Suprapubic skin (tissue), 4 donors: ENCODE measurements around the gene SHQ1. TPM values are rescaled to one million over a fixed set of nuclear protein-coding genes. Genes with fewer than 3 reads are reported as not detected.

Experiments used
- DNase-seq, 2 donors: peaks; one replicate each; pipeline ENCODE4 v3.0.0-alpha.2; 2019; ENCODE audit warnings: low spot score in 2 of 2
- H3K27ac ChIP-seq: fragments of 200-600 bp; sonication (generic); one replicate; pipeline ENCODE4 v1.5.1; 2019
- H3K27me3 ChIP-seq: fragments of 200-600 bp; sonication (generic); one replicate; pipeline ENCODE4 v1.5.1; 2019
- H3K36me3 ChIP-seq: fragments of 200-600 bp; sonication (generic); one replicate; pipeline ENCODE4 v1.5.1; 2019
- H3K4me1 ChIP-seq: fragments of 200-600 bp; sonication (generic); one replicate; pipeline ENCODE4 v1.5.1; 2019
- H3K4me3 ChIP-seq: fragments of 200-600 bp; sonication (generic); one replicate; pipeline ENCODE4 v1.5.1; 2019; ENCODE audit warnings: mild to moderate bottlenecking
- H3K9me3 ChIP-seq: fragments of 200-600 bp; sonication (generic); one replicate; pipeline ENCODE4 v1.5.1; 2019
- EP300 ChIP-seq: sonication (generic); formaldehyde crosslinking; IDR thresholded peaks from one replicate; pipeline ENCODE4 v1.6.1; 2017; ENCODE audit warnings: antibody characterized with exemption
- POLR2A ChIP-seq, 2 donors: fragments of 450-650 bp; IDR thresholded peaks; one replicate each; pipeline ENCODE4 v1.6.1; 2017; ENCODE audit warnings: antibody characterized with exemption in 2 of 2, mild to moderate bottlenecking in 2 of 2, moderate library complexity in 2 of 2
- POLR2AphosphoS5 ChIP-seq, 3 donors: sonication (generic); formaldehyde crosslinking; IDR thresholded peaks; one replicate each; pipeline ENCODE4 v1.6.1; 2017; ENCODE audit warnings: antibody characterized with exemption in 3 of 3
- WGBS: methylation state at CpG from one replicate; pipeline ENCODE4 v1.1.5; 2018; 5-methylcytosine and 5-hydroxymethylcytosine counted together
- total RNA-seq, 4 donors: library from RNA; depleted of rRNA; stranded (reverse); fragments of >200 nt; gene quantifications; one replicate each; pipeline ENCODE4 v1.1.0, GENCODE V29; 2016
- TF ChIP-seq, protein P1 (sequence below), 2 donors: fragments of 200-600 bp in 1 of 2; fragments of 450-650 bp in 1 of 2; sonication (generic) in 1 of 2; IDR thresholded peaks; one replicate each; pipeline ENCODE4 v1.5.1; 2016 to 2019; ENCODE audit warnings: antibody characterized with exemption in 2 of 2, mild to moderate bottlenecking in 1 of 2, moderate library complexity in 1 of 2

SHQ1 gene
- total RNA-seq, 4 donors from 2014 or later: 8.7 to 26.1 (median 13.5) TPM

DNA sequence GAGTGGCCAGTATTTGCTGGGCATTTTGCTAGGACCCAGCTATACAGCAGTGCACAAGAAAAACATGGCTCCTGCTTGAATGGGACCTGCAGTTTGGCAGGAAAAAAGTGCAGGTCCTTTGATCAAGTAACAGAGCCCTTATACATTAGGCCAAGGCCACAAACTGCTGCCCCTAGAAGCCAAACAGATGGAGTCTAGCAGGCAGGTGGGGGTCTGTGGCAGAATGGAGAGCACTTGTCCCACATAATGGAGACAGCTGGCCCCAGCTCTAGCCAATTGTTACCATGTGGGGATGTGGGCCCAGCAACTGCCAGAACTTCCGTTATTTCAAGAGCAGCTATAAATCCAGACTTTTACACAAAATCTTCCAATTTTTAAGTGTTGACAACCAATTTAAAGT is 79.3 kb downstream of the SHQ1 start:
- Histone ChIP-seq H3K4me3 (no peak overlapping the region), H3K27me3 (no peaks in the 10 kb centered on the region), H3K27ac (no peak overlapping the region), H3K4me1 (peaks cover 7% of the 10 kb centered on the region), H3K9me3 (no peaks in the 10 kb centered on the region), H3K36me3 (no peaks in the 10 kb centered on the region)
- no peak for DNase-seq
- WGBS: 93% methylated on average over 1 of the region's 1 CpG
- TF ChIP-seq, protein P1, sequence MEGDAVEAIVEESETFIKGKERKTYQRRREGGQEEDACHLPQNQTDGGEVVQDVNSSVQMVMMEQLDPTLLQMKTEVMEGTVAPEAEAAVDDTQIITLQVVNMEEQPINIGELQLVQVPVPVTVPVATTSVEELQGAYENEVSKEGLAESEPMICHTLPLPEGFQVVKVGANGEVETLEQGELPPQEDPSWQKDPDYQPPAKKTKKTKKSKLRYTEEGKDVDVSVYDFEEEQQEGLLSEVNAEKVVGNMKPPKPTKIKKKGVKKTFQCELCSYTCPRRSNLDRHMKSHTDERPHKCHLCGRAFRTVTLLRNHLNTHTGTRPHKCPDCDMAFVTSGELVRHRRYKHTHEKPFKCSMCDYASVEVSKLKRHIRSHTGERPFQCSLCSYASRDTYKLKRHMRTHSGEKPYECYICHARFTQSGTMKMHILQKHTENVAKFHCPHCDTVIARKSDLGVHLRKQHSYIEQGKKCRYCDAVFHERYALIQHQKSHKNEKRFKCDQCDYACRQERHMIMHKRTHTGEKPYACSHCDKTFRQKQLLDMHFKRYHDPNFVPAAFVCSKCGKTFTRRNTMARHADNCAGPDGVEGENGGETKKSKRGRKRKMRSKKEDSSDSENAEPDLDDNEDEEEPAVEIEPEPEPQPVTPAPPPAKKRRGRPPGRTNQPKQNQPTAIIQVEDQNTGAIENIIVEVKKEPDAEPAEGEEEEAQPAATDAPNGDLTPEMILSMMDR (IDR thresholded peaks at IDR 0.05): no peak
- no peak for TF ChIP-seq EP300
- TF ChIP-seq POLR2AphosphoS5 (IDR thresholded peaks at IDR 0.05): no peak
- no peak for TF ChIP-seq POLR2A (IDR thresholded peaks at IDR 0.05)

DNA sequence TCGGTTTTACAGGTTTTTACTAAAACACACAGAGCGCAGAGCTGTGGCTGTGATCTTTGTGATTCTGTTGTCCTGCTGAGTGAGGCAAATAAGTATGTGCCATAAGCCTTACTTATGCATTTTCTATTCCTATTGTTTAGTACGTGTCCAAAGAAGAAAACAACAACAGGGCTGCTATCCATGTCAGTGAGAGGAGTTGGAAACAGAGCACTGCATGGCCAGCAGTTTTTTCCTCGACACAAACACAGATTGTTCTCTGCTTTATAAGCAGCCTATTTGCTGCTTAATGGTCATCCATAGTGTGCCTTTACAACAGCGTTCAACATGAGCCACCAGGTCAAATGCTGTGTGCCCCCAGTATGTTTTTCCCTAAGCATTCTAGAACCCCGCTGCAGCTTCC is 79.8 kb downstream of the SHQ1 start:
- H3K4me3 ChIP-seq: no peak overlapping the region
- H3K4me1 ChIP-seq: peaks cover 7% of the 10 kb centered on the region
- TF ChIP-seq, protein P1 (IDR thresholded peaks at IDR 0.05): no peak
- no peak for TF ChIP-seq POLR2AphosphoS5 (IDR thresholded peaks at IDR 0.05)
- TF ChIP-seq EP300: no peak
- TF ChIP-seq POLR2A (IDR thresholded peaks at IDR 0.05): no peak
- no peaks in the 10 kb centered on the region for H3K9me3 ChIP-seq
- no peak for DNase-seq
- no peak overlapping the region for H3K27ac ChIP-seq
- no peaks in the 10 kb centered on the region for H3K27me3 ChIP-seq
- WGBS: 87% methylated on average over 6 of the region's 6 CpGs
- no peaks in the 10 kb centered on the region for H3K36me3 ChIP-seq

DNA sequence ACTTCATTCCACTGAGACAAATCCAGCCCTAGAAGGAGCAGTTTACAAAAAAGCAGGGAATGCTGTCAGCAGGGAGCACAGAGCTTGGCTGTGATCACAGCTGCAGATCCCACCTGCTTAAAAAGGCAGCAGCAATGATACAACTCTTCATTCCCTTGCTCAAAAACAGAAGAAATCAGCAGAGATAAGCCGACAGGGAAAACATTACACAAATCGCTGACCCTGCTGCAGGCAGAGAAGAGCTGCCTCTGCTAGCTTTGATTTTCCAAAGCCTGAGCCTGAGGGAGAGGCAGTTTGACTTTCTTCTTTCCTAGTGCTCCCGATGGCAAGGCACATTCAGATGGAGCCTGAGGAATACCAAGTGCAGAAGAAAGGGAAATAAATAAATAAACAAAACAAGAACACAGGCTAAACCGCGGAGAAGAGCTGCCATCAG is 80.2 kb downstream of the SHQ1 start:
- no peak for DNase-seq
- peaks cover 7% of the 10 kb centered on the region for H3K4me1 ChIP-seq
- no peaks in the 10 kb centered on the region for H3K36me3 ChIP-seq
- H3K27ac ChIP-seq: no peak overlapping the region
- TF ChIP-seq POLR2AphosphoS5 (IDR thresholded peaks at IDR 0.05) (no peak), POLR2A (IDR thresholded peaks at IDR 0.05) (no peak), EP300 (no peak)
- TF ChIP-seq, protein P1 (IDR thresholded peaks at IDR 0.05): no peak
- H3K9me3 ChIP-seq: no peaks in the 10 kb centered on the region
- no peak overlapping the region for H3K4me3 ChIP-seq
- no peaks in the 10 kb centered on the region for H3K27me3 ChIP-seq
- 58% methylated on average over 5 of the region's 5 CpGs for WGBS

DNA sequence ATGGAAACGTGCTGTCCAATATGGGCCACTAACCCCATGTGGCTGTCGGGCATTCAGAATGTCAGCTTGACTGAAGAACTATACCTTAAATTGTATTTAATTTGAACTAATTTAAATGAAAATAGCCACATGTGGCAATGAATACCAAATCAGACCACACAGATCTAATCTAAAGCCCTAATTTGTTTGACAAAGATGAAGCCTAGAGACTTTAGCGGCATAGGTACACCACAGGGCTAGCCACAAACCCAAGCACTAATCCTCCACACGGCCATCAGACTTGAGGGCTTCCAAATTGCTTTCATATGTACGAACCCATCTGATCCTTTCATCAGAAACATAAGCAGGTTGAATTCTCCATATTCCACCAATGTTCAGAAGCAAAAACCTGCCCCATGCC is 81.4 kb downstream of the SHQ1 start:
- TF ChIP-seq, protein P1 (IDR thresholded peaks at IDR 0.05): no peak
- no peak for TF ChIP-seq EP300
- TF ChIP-seq POLR2AphosphoS5 (IDR thresholded peaks at IDR 0.05): no peak
- TF ChIP-seq POLR2A (IDR thresholded peaks at IDR 0.05): no peak
- DNase-seq: no peak
- peaks cover 7% of the 10 kb centered on the region for H3K4me1 ChIP-seq
- H3K27me3 ChIP-seq: no peaks in the 10 kb centered on the region
- no peaks in the 10 kb centered on the region for H3K9me3 ChIP-seq
- WGBS: 83% methylated on average over 5 of the region's 5 CpGs
- H3K4me3 ChIP-seq: no peak overlapping the region
- H3K36me3 ChIP-seq: no peaks in the 10 kb centered on the region
- no peak overlapping the region for H3K27ac ChIP-seq

DNA sequence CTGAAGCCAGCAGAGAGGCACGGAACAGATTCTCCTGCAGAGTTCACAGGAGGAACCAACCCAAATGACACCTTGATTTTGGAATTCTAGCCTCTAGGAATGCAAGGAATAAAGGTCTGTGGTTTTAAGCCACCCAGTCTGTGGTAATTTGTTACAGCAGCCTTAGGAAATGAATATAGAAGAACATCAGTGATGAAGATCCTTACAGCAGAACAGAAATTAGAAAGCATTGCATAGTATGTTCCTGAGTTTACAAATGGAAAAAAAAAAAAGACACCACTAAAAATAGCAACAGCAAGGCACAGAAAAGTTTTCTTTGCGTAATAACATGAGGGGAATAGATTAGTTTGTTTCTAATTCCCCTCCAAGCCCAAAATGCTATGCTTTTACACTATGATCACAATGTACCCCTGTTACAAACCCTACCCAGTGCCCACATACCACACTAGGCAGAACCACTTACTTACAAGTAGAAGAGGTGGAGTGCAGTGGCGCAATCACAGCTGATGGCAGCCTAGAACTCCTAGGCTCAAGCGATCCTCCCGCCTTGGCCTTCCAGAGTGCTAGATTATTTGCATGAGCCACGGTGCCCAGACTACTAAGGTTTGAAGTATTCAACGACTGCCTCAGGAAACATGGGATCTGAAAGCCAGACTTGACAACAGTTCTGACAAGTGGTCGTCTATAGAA is 84.3 kb downstream of the SHQ1 start:
- Histone ChIP-seq H3K27ac (no peak overlapping the region), H3K36me3 (no peaks in the 10 kb centered on the region), H3K27me3 (no peaks in the 10 kb centered on the region), H3K9me3 (no peaks in the 10 kb centered on the region), H3K4me1 (peaks cover 7% of the 10 kb centered on the region), H3K4me3 (no peak overlapping the region)
- TF ChIP-seq EP300: no peak
- no peak for TF ChIP-seq POLR2A (IDR thresholded peaks at IDR 0.05)
- TF ChIP-seq, protein P1 (IDR thresholded peaks at IDR 0.05): no peak
- TF ChIP-seq POLR2AphosphoS5 (IDR thresholded peaks at IDR 0.05): no peak
- 87% methylated on average over 8 of the region's 8 CpGs for WGBS
- DNase-seq: no peak
